ENCODE measurements around the gene GPR107. TPM values are rescaled to one million over a fixed set of nuclear protein-coding genes. Genes with fewer than 3 reads are reported as not detected.
"Not testable (repeated sequence)": the region's sequence is repeated elsewhere in the genome, so short reads cannot be mapped to it uniquely, and the experiment has no call there.

GPR107 gene
- total RNA-seq, 1 donor from 2014 or later, result 67.4 TPM

DNA sequence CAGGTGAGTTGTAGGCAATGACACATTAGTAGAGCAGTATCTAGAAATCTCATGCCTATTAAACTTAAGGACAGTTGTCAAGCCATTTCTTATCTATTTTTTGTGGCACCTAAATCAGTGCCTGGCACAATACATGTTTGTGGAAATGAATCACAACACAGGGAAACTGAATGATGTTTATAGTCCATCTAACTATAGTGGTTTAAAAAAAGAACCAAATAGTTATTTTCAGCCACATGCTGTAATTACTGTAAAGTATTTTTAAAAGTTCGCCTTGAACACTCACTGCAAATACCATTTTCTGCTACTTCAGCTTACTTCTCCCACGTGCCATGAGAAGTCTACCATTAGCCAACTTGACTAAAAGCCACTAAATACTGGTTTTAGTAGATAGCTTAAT is 32.6 kb upstream of the GPR107 start:
- no peaks in the 10 kb centered on the region for H3K27me3 Mint-ChIP-seq (ENCODE audit: low read depth)
- H3K4me3 Mint-ChIP-seq, result no peak overlapping the region
- peaks cover 8% of the 10 kb centered on the region for H3K36me3 Mint-ChIP-seq
- peaks cover 4% of the 10 kb centered on the region for H3K4me1 Mint-ChIP-seq
- no peak for DNase-seq (ENCODE audit: low spot score in 2 of 2, unreplicated experiment in 2 of 2)
- H3K27ac Mint-ChIP-seq, result no peak overlapping the region
- peaks cover 7% of the 10 kb centered on the region for H3K9me3 Mint-ChIP-seq
- no peak for TF ChIP-seq CTCF (IDR thresholded peaks at IDR 0.05; ENCODE audit: unreplicated experiment)

GRCh38 chr9:130021842-130022241 is 31.9 kb upstream of the GPR107 start:
- H3K4me1 Mint-ChIP-seq; DNase-seq (ENCODE audit: low spot score in 2 of 2, unreplicated experiment in 2 of 2); H3K9me3 Mint-ChIP-seq; H3K27ac Mint-ChIP-seq; H3K4me3 Mint-ChIP-seq; H3K27me3 Mint-ChIP-seq (ENCODE audit: low read depth); H3K36me3 Mint-ChIP-seq: not testable (repeated sequence)

DNA sequence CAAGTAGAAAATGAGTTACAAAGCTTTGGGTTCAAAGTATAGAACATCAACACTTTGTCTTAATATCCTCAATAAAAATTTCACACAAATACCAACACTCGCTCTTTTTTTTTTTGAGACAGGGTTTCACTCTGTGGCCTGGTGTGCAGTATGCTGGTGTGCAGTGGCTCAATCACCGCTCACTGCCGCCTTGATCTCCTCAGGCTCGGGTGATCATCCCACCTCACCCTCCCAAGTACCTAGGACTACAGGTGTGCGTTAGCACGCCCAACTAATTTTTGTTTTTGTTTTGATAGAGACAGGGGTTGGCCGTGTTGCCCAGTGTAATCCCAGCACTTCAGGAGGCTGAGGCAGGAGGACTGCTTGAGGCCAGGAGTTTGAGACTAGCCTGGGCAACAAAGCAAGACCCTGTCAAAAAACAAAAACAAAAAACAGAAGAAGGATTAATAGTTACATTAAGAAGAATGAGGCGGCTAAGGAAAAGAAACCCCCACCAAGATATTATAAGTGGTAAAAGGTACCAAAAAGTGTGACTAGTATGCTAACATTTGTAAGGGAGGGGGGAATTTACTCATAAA is 31.1 kb upstream of the GPR107 start:
- H3K4me1 Mint-ChIP-seq, result peaks cover 4% of the 10 kb centered on the region

GRCh38 chr9:130023144-130023787 is 30.4 kb upstream of the GPR107 start:
- Mint-ChIP-seq H3K9me3 (peaks cover 8% of the 10 kb centered on the region), H3K4me3 (no peak overlapping the region), H3K27me3 (ENCODE audit: low read depth) (no peaks in the 10 kb centered on the region), H3K4me1 (peaks cover 4% of the 10 kb centered on the region), H3K27ac (no peak overlapping the region), H3K36me3 (peaks cover 2% of the 10 kb centered on the region)
- DNase-seq (ENCODE audit: low spot score in 2 of 2, unreplicated experiment in 2 of 2), result no peak
- no peak for TF ChIP-seq CTCF (IDR thresholded peaks at IDR 0.05; ENCODE audit: unreplicated experiment)

More for the DNA sequence above, 31.1 kb upstream of the GPR107 start:
- Mint-ChIP-seq H3K36me3 (peaks cover 2% of the 10 kb centered on the region), H3K4me3 (no peak overlapping the region), H3K9me3 (peaks cover 3% of the 10 kb centered on the region), H3K27ac (no peak overlapping the region), H3K27me3 (ENCODE audit: low read depth) (no peaks in the 10 kb centered on the region)
- no peak for TF ChIP-seq CTCF (IDR thresholded peaks at IDR 0.05; ENCODE audit: unreplicated experiment)
- no peak for DNase-seq (ENCODE audit: low spot score in 2 of 2, unreplicated experiment in 2 of 2)

DNA sequence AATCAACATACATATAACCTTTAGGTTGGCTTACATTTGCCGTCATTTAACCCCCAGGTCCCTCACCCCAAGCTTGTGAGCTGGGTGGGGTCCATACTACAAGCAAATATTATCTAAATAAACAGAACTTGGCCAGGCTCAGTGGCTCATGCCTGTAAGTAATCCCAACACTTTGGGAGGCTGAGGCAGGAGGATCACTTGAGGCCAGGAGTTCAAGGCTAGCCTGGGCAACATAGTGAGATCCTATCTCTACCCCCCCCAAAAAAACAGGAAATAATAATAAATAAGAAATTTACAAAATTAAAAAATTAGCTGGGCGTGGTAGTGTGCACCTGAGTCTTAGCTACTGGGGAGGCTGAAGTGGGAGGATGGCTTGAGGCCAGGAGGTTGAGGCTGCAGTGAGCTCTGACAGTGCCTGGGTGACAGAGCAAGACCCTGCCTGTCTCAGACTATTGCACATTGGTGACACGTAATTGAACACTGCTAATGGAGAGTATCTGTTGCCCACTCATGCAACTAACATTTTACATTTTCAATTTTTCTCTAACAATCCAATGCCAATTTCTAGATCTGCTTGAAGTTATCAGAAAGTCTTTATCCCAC is 29.6 kb upstream of the GPR107 start:
- TF ChIP-seq CTCF (IDR thresholded peaks at IDR 0.05; ENCODE audit: unreplicated experiment), result no peak
- peaks cover 2% of the 10 kb centered on the region for H3K36me3 Mint-ChIP-seq
- no peak for DNase-seq (ENCODE audit: low spot score in 2 of 2, unreplicated experiment in 2 of 2)
- peaks cover 4% of the 10 kb centered on the region for H3K4me1 Mint-ChIP-seq
- H3K9me3 Mint-ChIP-seq, result peaks cover 8% of the 10 kb centered on the region
- H3K4me3 Mint-ChIP-seq, result no peak overlapping the region
- no peaks in the 10 kb centered on the region for H3K27me3 Mint-ChIP-seq (ENCODE audit: low read depth)
- no peak overlapping the region for H3K27ac Mint-ChIP-seq

DNA sequence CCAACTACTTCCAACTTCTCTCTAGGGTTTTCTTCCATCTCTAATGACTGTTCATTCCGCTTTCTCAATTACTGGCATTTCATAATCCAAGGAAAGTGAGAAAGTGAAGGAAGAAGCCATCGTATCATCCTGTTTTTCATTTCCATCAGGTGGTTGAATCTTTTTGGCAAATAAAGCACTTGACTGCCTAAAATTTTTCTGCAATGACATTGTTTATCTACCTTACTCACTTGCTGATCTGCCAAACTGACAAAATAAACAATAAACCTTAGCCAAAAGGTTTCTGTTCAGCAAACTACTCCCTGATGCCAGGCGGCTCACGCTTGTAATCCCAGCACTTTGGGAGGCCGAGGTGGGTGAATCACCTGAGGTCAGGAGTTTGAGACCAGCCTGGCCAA is 29.1 kb upstream of the GPR107 start:
- H3K4me1 Mint-ChIP-seq, result peaks cover 4% of the 10 kb centered on the region
- no peaks in the 10 kb centered on the region for H3K36me3 Mint-ChIP-seq
- no peak overlapping the region for H3K27ac Mint-ChIP-seq
- H3K9me3 Mint-ChIP-seq, result peaks cover 8% of the 10 kb centered on the region
- DNase-seq (ENCODE audit: low spot score in 2 of 2, unreplicated experiment in 2 of 2), result no peak
- no peak for TF ChIP-seq CTCF (IDR thresholded peaks at IDR 0.05; ENCODE audit: unreplicated experiment)
- no peaks in the 10 kb centered on the region for H3K27me3 Mint-ChIP-seq (ENCODE audit: low read depth)
- H3K4me3 Mint-ChIP-seq, result no peak overlapping the region
